ENCODE results near the gene TOR2A. TPM values are rescaled to one million over a fixed set of nuclear protein-coding genes. Genes with fewer than 3 reads are reported as not detected.

TOR2A gene
- total and polyA plus RNA-seq, 5 donors from 2014 or later: 11.9 to 30.2 (median 23.2) TPM

- Mint-ChIP-seq H3K36me3 (peaks cover 11% of the 10 kb centered on the region), H3K27me3 (no peaks in the 10 kb centered on the region), H3K9me3 (no peaks in the 10 kb centered on the region), H3K4me1 (peaks cover 0 to 24% (median 7%) of the 10 kb centered on the region in 4 donors), H3K4me3 (no peak overlapping the region), H3K27ac (no peak overlapping the region)
- Histone ChIP-seq H3K4me3 (ENCODE audit: low read depth, low read length) (no peak overlapping the region), H3K4me1 (ENCODE audit: control insufficient read depth, insufficient read depth, low read length, poor library complexity, severe bottlenecking) (peaks cover 2% of the 10 kb centered on the region), H3K27me3 (ENCODE audit: control insufficient read depth, insufficient read depth, low read length) (no peaks in the 10 kb centered on the region), H3K27ac (ENCODE audit: insufficient read depth, low read length, poor library complexity, severe bottlenecking) (no peak overlapping the region), H3K9me3 (ENCODE audit: control insufficient read depth in 2 of 2, low read length in 2 of 2) (no peaks in the 10 kb centered on the region), H3K36me3 (ENCODE audit: control insufficient read depth, insufficient read depth, low read length) (peaks cover 54% of the 10 kb centered on the region)
- ATAC-seq (ENCODE audit: low read depth in 2 of 2) (no peak), DNase-seq (no peak)
Measured at GRCh38 chr9:127756233-127756632, 21.1 kb upstream of the TOR2A start.

- H3K4me1 Mint-ChIP-seq: peaks cover 5 to 24% (median 9%) of the 10 kb centered on the region in 4 donors
- no peak overlapping the region for H3K4me3 ChIP-seq (ENCODE audit: low read depth, low read length)
- H3K27me3 ChIP-seq (ENCODE audit: control insufficient read depth, insufficient read depth, low read length): no peaks in the 10 kb centered on the region
- no peak overlapping the region for H3K27ac ChIP-seq (ENCODE audit: insufficient read depth, low read length, poor library complexity, severe bottlenecking)
- H3K9me3 ChIP-seq (ENCODE audit: control insufficient read depth in 2 of 2, low read length in 2 of 2): no peaks in the 10 kb centered on the region
- DNase-seq (no peak), ATAC-seq (ENCODE audit: low read depth in 2 of 2) (no peak)
- no peaks in the 10 kb centered on the region for H3K9me3 Mint-ChIP-seq
- no peak overlapping the region for H3K4me3 Mint-ChIP-seq
- no peaks in the 10 kb centered on the region for H3K27me3 Mint-ChIP-seq
- H3K36me3 Mint-ChIP-seq: peaks cover 17% of the 10 kb centered on the region
- no peak overlapping the region for H3K27ac Mint-ChIP-seq
- H3K36me3 ChIP-seq (ENCODE audit: control insufficient read depth, insufficient read depth, low read length): peaks cover 54% of the 10 kb centered on the region
- H3K4me1 ChIP-seq (ENCODE audit: control insufficient read depth, insufficient read depth, low read length, poor library complexity, severe bottlenecking): peaks cover 2% of the 10 kb centered on the region
Measured at GRCh38 chr9:127755061-127756060, 20.3 kb upstream of the TOR2A start.

GRCh38 chr9:127754099-127755060 is 19.3 kb upstream of the TOR2A start:
- no peaks in the 10 kb centered on the region for H3K27me3 ChIP-seq (ENCODE audit: control insufficient read depth, insufficient read depth, low read length)
- Mint-ChIP-seq H3K36me3 (peaks cover 21% of the 10 kb centered on the region), H3K27me3 (no peaks in the 10 kb centered on the region), H3K4me3 (no peak overlapping the region), H3K27ac (no peak overlapping the region), H3K9me3 (no peaks in the 10 kb centered on the region), H3K4me1 (peaks cover 5 to 24% (median 9%) of the 10 kb centered on the region in 4 donors)
- no peaks in the 10 kb centered on the region for H3K9me3 ChIP-seq (ENCODE audit: control insufficient read depth in 2 of 2, low read length in 2 of 2)
- ATAC-seq (ENCODE audit: low read depth in 2 of 2) (no peak), DNase-seq (no peak)
- no peak overlapping the region for H3K27ac ChIP-seq (ENCODE audit: insufficient read depth, low read length, poor library complexity, severe bottlenecking)
- no peaks in the 10 kb centered on the region for H3K4me1 ChIP-seq (ENCODE audit: control insufficient read depth, insufficient read depth, low read length, poor library complexity, severe bottlenecking)
- no peak overlapping the region for H3K4me3 ChIP-seq (ENCODE audit: low read depth, low read length)
- peaks cover 58% of the 10 kb centered on the region for H3K36me3 ChIP-seq (ENCODE audit: control insufficient read depth, insufficient read depth, low read length)

GRCh38 chr9:127753622-127754021 is 18.5 kb upstream of the TOR2A start:
- H3K4me3 Mint-ChIP-seq: no peak overlapping the region
- no peak overlapping the region for H3K27ac Mint-ChIP-seq
- ATAC-seq (ENCODE audit: low read depth in 2 of 2): no peak
- no peak overlapping the region for H3K27ac ChIP-seq (ENCODE audit: insufficient read depth, low read length, poor library complexity, severe bottlenecking)
- no peaks in the 10 kb centered on the region for H3K27me3 Mint-ChIP-seq
- DNase-seq: no peak
- H3K4me3 ChIP-seq (ENCODE audit: low read depth, low read length): no peak overlapping the region
- H3K9me3 Mint-ChIP-seq: no peaks in the 10 kb centered on the region
- no peaks in the 10 kb centered on the region for H3K27me3 ChIP-seq (ENCODE audit: control insufficient read depth, insufficient read depth, low read length)
- H3K36me3 ChIP-seq (ENCODE audit: control insufficient read depth, insufficient read depth, low read length): peaks cover 65% of the 10 kb centered on the region
- no peaks in the 10 kb centered on the region for H3K9me3 ChIP-seq (ENCODE audit: control insufficient read depth in 2 of 2, low read length in 2 of 2)
- H3K4me1 ChIP-seq (ENCODE audit: control insufficient read depth, insufficient read depth, low read length, poor library complexity, severe bottlenecking): no peaks in the 10 kb centered on the region
- H3K4me1 Mint-ChIP-seq: peaks cover 5 to 20% (median 9%) of the 10 kb centered on the region in 4 donors
- peaks cover 19% of the 10 kb centered on the region for H3K36me3 Mint-ChIP-seq

- H3K36me3 Mint-ChIP-seq: peaks cover 16% of the 10 kb centered on the region
- no peak overlapping the region for H3K4me3 Mint-ChIP-seq
- no peak overlapping the region for H3K4me3 ChIP-seq (ENCODE audit: low read depth, low read length)
- no peak for DNase-seq
- peaks cover 5 to 19% (median 8%) of the 10 kb centered on the region in 4 donors for H3K4me1 Mint-ChIP-seq
- no peaks in the 10 kb centered on the region for H3K27me3 Mint-ChIP-seq
- H3K9me3 ChIP-seq (ENCODE audit: control insufficient read depth in 2 of 2, low read length in 2 of 2): no peaks in the 10 kb centered on the region
- no peaks in the 10 kb centered on the region for H3K4me1 ChIP-seq (ENCODE audit: control insufficient read depth, insufficient read depth, low read length, poor library complexity, severe bottlenecking)
- peak overlapping the region; percentile 59 to 65 (median 60) for H3K27ac Mint-ChIP-seq
- no peaks in the 10 kb centered on the region for H3K9me3 Mint-ChIP-seq
- peak overlapping the region; percentile 33 for H3K27ac ChIP-seq (ENCODE audit: insufficient read depth, low read length, poor library complexity, severe bottlenecking)
- H3K27me3 ChIP-seq (ENCODE audit: control insufficient read depth, insufficient read depth, low read length): no peaks in the 10 kb centered on the region
- peaks cover 66% of the 10 kb centered on the region for H3K36me3 ChIP-seq (ENCODE audit: control insufficient read depth, insufficient read depth, low read length)
- ATAC-seq (ENCODE audit: low read depth in 2 of 2): no peak
Measured at GRCh38 chr9:127753148-127753547, 18.1 kb upstream of the TOR2A start.

- DNase-seq (no peak), ATAC-seq (ENCODE audit: low read depth in 2 of 2) (no peak)
- Histone ChIP-seq H3K4me1 (ENCODE audit: control insufficient read depth, insufficient read depth, low read length, poor library complexity, severe bottlenecking) (no peaks in the 10 kb centered on the region), H3K9me3 (ENCODE audit: control insufficient read depth in 2 of 2, low read length in 2 of 2) (no peaks in the 10 kb centered on the region), H3K27me3 (ENCODE audit: control insufficient read depth, insufficient read depth, low read length) (no peaks in the 10 kb centered on the region), H3K27ac (ENCODE audit: insufficient read depth, low read length, poor library complexity, severe bottlenecking) (no peak overlapping the region), H3K4me3 (ENCODE audit: low read depth, low read length) (no peak overlapping the region), H3K36me3 (ENCODE audit: control insufficient read depth, insufficient read depth, low read length) (peaks cover 77% of the 10 kb centered on the region)
- Mint-ChIP-seq H3K36me3 (peaks cover 16% of the 10 kb centered on the region), H3K4me3 (no peak overlapping the region), H3K4me1 (peaks cover 5 to 23% (median 9%) of the 10 kb centered on the region in 4 donors), H3K27ac (no peak overlapping the region), H3K9me3 (no peaks in the 10 kb centered on the region), H3K27me3 (no peaks in the 10 kb centered on the region)
Measured at GRCh38 chr9:127751269-127752054, 16.4 kb upstream of the TOR2A start.

All from CD4-positive, CD25-positive, alpha-beta regulatory T cell (primary cell).